ENCODE data around the gene DENND1B. TPM values are rescaled to one million over a fixed set of nuclear protein-coding genes. Genes with fewer than 3 reads are reported as not detected.

Gene DENND1B
- total and polyA plus RNA-seq, 2 donors (not counting 1 experiment from before 2014, with no cell fraction given), result 5.5 to 8.4 TPM

DNA sequence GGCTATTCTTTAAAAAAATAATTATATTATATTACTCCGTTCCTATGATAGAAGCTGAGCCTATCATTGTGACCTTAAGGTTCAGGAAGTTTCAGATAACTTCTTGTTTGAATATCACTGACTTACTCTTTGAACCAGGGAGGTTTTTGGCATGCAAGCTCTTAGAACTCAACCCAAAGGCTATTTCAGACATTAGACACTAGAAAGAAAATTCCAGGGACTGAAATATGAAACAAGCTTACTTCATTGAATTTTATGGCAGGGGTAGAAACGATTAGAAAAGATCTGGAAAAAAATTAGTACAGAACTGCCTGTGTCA lies 159.6 kb downstream of the DENND1B start:
- Histone ChIP-seq H3K79me2 (ENCODE audit: control insufficient read depth, insufficient read depth, low read length) (no peaks in the 10 kb centered on the region), H3K4me2 (ENCODE audit: extremely low read depth, insufficient read depth, low read length) (no peak overlapping the region), H4K20me1 (ENCODE audit: control insufficient read depth, extremely low read depth, insufficient read depth, low read length) (no peaks in the 10 kb centered on the region), H3K27me3 (ENCODE audit: control insufficient read depth, insufficient read depth, low read length) (no peaks in the 10 kb centered on the region), H3K4me3 (replicated peaks in 1 of 4; ENCODE audit: control extremely low read depth in 1 of 4, insufficient read depth in 1 of 4, low read depth in 3 of 4, low read length in 4 of 4) (no peak overlapping the region), H3K27ac (ENCODE audit: insufficient read depth, low read length) (no peak overlapping the region), H3K36me3 (ENCODE audit: control insufficient read depth, insufficient read depth, low read length) (no peaks in the 10 kb centered on the region), H3K9ac (ENCODE audit: insufficient read depth, low read length) (no peak overlapping the region), H2AFZ (ENCODE audit: low read length) (no peak overlapping the region), H3K9me3 (ENCODE audit: control insufficient read depth, insufficient read depth, low read depth, low read length) (no peaks in the 10 kb centered on the region), H3K4me1 (ENCODE audit: control insufficient read depth, extremely low read depth, insufficient read depth, low read length) (no peaks in the 10 kb centered on the region)
- DNase-seq (ENCODE audit: low read depth in 2 of 2), result no peak
- TF ChIP-seq EZH2 (IDR thresholded peaks at IDR 0.05; ENCODE audit: low read length, missing control alignments), result no peak

DNA sequence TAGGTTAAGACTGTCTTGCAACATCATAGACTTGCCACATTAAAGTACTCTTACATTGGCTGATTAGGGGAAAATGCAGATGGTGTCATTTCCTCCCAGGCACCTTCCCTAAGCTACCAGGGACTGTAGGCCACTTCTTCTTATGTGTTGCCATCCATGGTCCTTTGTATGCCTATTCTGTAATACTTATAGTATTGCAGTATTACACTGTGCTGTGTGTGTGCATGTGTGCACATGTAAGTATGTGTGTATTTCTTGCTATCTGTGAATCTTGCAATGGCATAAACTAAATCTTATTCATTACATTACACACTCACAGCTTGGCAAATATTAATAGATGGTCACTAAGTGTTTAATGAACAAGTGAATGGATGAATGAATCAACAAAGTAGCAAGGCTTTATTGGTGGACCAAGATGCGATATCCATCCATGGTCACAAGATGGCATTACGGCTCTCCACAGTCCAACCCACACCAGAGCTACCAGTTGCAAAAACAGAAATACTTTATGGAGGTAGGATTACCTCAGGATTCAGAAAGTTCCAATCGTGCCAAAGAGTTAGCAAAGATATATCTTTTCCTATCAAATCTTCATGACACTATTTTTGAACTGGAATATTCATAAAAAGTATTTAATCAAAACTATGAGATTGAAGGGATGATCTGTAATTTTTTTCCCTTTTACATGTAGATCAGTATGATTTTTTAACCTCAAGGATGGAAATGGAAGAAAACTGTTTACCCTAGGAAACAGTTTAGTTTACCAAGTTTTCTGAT lies 160.2 kb downstream of the DENND1B start:
- peak; percentile 27 to 53 for DNase-seq (ENCODE audit: low read depth in 2 of 2)

DNA sequence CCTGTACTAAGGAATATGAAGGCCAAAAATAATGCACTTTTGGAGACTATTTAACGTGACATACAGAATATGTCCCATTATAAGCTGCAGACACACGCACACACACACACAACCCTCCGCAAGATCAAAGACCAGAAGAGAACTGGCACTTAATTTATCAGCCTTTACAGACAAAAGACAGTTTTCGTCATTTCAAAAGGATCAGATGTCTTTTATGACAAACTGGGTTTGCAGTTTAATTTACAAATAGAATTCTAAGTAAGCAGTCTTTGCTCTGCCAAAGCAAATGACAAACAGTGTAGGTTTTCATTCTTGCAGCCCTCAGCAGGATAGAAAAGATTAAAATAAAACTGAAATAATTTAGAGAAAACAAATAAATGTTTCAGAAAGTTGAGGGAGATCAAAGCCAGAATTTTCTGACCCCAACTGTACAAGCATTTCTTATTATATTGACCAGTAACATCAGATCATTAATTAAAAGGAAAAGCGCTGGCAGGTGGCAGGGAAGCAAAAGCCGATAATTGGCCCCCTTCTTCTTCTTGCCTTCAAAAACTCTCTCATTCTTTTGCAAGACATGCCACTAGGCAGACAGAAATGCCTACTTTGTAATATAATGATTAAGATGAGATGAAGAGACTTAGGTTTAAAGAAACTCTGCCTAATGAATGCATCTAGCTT lies 169.0 kb downstream of the DENND1B start:
- H3K4me3 ChIP-seq (replicated peaks in 1 of 4; ENCODE audit: control extremely low read depth in 1 of 4, insufficient read depth in 1 of 4, low read depth in 3 of 4, low read length in 4 of 4), result no peak overlapping the region
- no peak overlapping the region for H3K27ac ChIP-seq (ENCODE audit: insufficient read depth, low read length)
- no peaks in the 10 kb centered on the region for H3K9me3 ChIP-seq (ENCODE audit: control insufficient read depth, insufficient read depth, low read depth, low read length)
- TF ChIP-seq, protein P1, sequence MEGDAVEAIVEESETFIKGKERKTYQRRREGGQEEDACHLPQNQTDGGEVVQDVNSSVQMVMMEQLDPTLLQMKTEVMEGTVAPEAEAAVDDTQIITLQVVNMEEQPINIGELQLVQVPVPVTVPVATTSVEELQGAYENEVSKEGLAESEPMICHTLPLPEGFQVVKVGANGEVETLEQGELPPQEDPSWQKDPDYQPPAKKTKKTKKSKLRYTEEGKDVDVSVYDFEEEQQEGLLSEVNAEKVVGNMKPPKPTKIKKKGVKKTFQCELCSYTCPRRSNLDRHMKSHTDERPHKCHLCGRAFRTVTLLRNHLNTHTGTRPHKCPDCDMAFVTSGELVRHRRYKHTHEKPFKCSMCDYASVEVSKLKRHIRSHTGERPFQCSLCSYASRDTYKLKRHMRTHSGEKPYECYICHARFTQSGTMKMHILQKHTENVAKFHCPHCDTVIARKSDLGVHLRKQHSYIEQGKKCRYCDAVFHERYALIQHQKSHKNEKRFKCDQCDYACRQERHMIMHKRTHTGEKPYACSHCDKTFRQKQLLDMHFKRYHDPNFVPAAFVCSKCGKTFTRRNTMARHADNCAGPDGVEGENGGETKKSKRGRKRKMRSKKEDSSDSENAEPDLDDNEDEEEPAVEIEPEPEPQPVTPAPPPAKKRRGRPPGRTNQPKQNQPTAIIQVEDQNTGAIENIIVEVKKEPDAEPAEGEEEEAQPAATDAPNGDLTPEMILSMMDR (conservative IDR thresholded peaks at IDR 0.05 in 1 of 2, IDR thresholded peaks at IDR 0.05 in 1 of 2; ENCODE audit: low read depth in 1 of 2, low read length in 2 of 2), result no peak
- no peak for TF ChIP-seq EZH2 (IDR thresholded peaks at IDR 0.05; ENCODE audit: low read length, missing control alignments)
- no peaks in the 10 kb centered on the region for H3K79me2 ChIP-seq (ENCODE audit: control insufficient read depth, insufficient read depth, low read length)
- H3K4me2 ChIP-seq (ENCODE audit: extremely low read depth, insufficient read depth, low read length), result no peak overlapping the region
- no peak overlapping the region for H2AFZ ChIP-seq (ENCODE audit: low read length)
- H4K20me1 ChIP-seq (ENCODE audit: control insufficient read depth, extremely low read depth, insufficient read depth, low read length), result no peaks in the 10 kb centered on the region
- H3K4me1 ChIP-seq (ENCODE audit: control insufficient read depth, extremely low read depth, insufficient read depth, low read length), result no peaks in the 10 kb centered on the region
- H3K9ac ChIP-seq (ENCODE audit: insufficient read depth, low read length), result no peak overlapping the region
- H3K36me3 ChIP-seq (ENCODE audit: control insufficient read depth, insufficient read depth, low read length), result no peaks in the 10 kb centered on the region
- DNase-seq (ENCODE audit: low read depth in 2 of 2), result no peak
- H3K27me3 ChIP-seq (ENCODE audit: control insufficient read depth, insufficient read depth, low read length), result no peaks in the 10 kb centered on the region

More for the DNA sequence above, 160.2 kb downstream of the DENND1B start:
- H3K9me3 ChIP-seq (ENCODE audit: control insufficient read depth, insufficient read depth, low read depth, low read length), result no peaks in the 10 kb centered on the region
- no peak for TF ChIP-seq EZH2 (IDR thresholded peaks at IDR 0.05; ENCODE audit: low read length, missing control alignments)
- TF ChIP-seq, protein P1 (conservative IDR thresholded peaks at IDR 0.05 in 1 of 2, IDR thresholded peaks at IDR 0.05 in 1 of 2; ENCODE audit: low read depth in 1 of 2, low read length in 2 of 2), result peak; percentile 68 to 79
- H3K9ac ChIP-seq (ENCODE audit: insufficient read depth, low read length), result no peak overlapping the region
- no peaks in the 10 kb centered on the region for H3K27me3 ChIP-seq (ENCODE audit: control insufficient read depth, insufficient read depth, low read length)
- H3K36me3 ChIP-seq (ENCODE audit: control insufficient read depth, insufficient read depth, low read length), result no peaks in the 10 kb centered on the region
- no peaks in the 10 kb centered on the region for H4K20me1 ChIP-seq (ENCODE audit: control insufficient read depth, extremely low read depth, insufficient read depth, low read length)
- H3K27ac ChIP-seq (ENCODE audit: insufficient read depth, low read length), result no peak overlapping the region
- no peaks in the 10 kb centered on the region for H3K4me1 ChIP-seq (ENCODE audit: control insufficient read depth, extremely low read depth, insufficient read depth, low read length)
- no peak overlapping the region for H3K4me3 ChIP-seq (replicated peaks in 1 of 4; ENCODE audit: control extremely low read depth in 1 of 4, insufficient read depth in 1 of 4, low read depth in 3 of 4, low read length in 4 of 4)
- no peak overlapping the region for H3K4me2 ChIP-seq (ENCODE audit: extremely low read depth, insufficient read depth, low read length)
- H3K79me2 ChIP-seq (ENCODE audit: control insufficient read depth, insufficient read depth, low read length), result no peaks in the 10 kb centered on the region
- no peak overlapping the region for H2AFZ ChIP-seq (ENCODE audit: low read length)

Measured in fibroblast of lung (primary cell).